ENCODE results near the gene ROR1.

ROR1 gene

DNA sequence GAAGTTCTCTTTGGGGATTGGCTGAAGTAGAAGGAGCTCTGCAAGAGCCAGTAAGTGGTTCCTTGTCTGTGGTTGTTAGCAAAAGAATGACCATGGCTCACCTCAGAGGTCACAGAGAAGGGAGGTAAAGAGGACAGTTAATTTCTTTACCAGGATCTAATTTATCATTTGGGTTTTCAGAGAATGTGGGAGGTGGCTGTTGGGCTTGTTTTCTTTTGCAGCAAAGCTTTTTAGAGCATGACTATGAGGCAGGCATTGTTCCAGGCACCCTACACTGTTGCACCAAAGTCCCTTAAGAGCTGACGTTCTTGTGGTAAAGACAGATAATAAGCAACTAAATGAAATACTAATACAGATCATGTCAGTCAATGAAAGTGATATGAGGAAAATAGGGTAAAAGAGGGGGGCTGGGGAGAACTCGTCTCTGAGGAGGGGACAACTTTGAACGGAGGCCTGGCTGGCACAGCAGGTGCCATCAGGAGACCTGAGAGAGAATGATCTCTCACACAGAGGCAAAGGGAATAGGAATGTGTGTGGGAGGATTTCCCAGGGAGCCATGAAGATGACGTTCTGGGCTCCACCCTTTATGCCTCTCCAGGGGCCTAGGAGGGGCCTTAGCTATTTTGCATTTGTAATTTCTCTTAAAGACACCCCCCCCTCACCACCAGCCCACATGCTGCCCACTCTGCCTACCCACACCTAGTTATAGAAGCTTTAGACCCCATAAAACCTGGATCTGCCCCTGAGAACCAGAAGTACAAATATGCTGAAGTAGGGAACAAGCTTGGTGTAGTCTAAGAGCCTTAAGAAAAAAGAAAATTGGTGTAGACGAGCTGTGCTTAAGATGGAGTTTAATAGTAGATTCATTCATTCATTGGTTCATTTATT lies 177.5 kb downstream of the ROR1 start:
- H3K4me3 ChIP-seq (ENCODE audit: low read length in 2 of 2): no peak overlapping the region
- no peak overlapping the region for H3K9ac ChIP-seq (ENCODE audit: low read length in 2 of 2)
- peaks cover 6% of the 10 kb centered on the region for H3K4me1 ChIP-seq (ENCODE audit: control insufficient read depth, insufficient read depth, low read length)
- no peaks in the 10 kb centered on the region for H3K27me3 ChIP-seq (ENCODE audit: control insufficient read depth in 1 of 2, insufficient read depth in 2 of 2, low read length in 2 of 2)
- H3K27ac ChIP-seq (ENCODE audit: low read length): no peak overlapping the region
- no peaks in the 10 kb centered on the region for H3K36me3 ChIP-seq (ENCODE audit: control insufficient read depth in 2 of 2, insufficient read depth in 2 of 2, low read length in 2 of 2)
- H3K9me3 ChIP-seq (ENCODE audit: control insufficient read depth in 2 of 2, low read length in 2 of 2): peaks cover 8 to 12% of the 10 kb centered on the region in 2 donors

DNA sequence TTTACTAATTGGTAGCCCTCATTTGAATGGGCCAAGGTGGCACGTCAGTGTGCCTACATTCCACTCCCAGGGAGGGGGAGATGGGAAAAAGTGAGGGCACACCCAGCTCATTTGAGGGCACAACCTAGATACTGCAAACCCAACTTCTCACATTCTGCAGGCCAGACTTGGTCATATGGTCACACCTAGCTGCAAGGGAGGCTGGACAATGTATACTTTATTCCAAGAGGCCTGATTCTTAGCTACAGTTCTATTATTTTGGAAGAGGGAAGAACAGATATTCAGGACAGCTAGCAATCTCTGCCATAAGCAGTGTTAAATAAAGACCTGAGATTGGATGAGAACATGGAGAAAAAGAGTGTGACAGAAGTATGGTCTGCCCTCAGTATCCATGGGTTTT lies 180.4 kb downstream of the ROR1 start:
- H3K36me3 ChIP-seq (ENCODE audit: control insufficient read depth in 2 of 2, insufficient read depth in 2 of 2, low read length in 2 of 2): no peaks in the 10 kb centered on the region
- no peaks in the 10 kb centered on the region for H3K27me3 ChIP-seq (ENCODE audit: control insufficient read depth in 1 of 2, insufficient read depth in 2 of 2, low read length in 2 of 2)
- H3K9ac ChIP-seq (ENCODE audit: low read length in 2 of 2): no peak overlapping the region
- H3K4me1 ChIP-seq (ENCODE audit: control insufficient read depth, insufficient read depth, low read length): peaks cover 3% of the 10 kb centered on the region
- no peak overlapping the region for H3K27ac ChIP-seq (ENCODE audit: low read length)
- H3K9me3 ChIP-seq (ENCODE audit: control insufficient read depth in 2 of 2, low read length in 2 of 2): peaks cover 8 to 15% of the 10 kb centered on the region in 2 donors
- no peak overlapping the region for H3K4me3 ChIP-seq (ENCODE audit: low read length in 2 of 2)

DNA sequence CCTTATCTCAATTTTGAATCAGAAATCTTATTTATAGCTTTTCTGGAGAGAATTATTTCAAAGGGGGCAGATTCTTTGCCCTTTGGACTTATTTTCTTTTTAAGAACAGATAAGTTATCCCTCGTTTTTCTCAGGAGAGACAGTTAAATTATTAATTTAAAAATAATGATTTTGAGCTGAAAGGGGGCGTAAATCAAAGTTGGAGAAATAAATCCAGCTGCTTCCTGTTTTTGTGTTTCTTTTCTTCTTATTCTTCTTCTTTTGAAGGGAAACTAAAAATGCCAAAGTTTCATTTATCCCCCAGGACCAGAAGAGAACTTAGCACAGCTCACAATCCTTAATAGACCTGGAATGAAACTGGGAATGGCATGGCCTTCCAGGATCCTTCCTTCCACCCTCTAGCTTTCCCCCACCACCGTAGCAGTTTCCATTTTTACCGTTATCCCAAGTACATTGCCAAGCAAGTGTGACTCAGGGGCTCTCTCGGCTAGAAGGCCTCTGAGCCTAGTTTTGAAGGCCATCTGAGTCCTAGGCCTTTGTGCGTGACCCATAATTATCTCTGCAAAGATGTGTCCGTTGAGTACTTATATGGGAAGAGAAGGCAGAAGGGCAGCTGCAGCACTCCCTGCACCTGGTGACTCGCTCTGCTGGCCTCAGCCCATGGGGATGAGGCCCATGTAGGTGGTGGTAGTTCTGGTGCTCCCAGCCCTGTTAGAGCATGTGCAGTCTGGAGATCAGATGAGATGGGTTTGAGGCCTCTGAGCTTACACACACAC lies 181.7 kb downstream of the ROR1 start:
- Histone ChIP-seq H3K36me3 (ENCODE audit: control insufficient read depth in 2 of 2, insufficient read depth in 2 of 2, low read length in 2 of 2) (no peaks in the 10 kb centered on the region), H3K4me3 (ENCODE audit: low read length in 2 of 2) (no peak overlapping the region), H3K27ac (ENCODE audit: low read length) (no peak overlapping the region)

DNA sequence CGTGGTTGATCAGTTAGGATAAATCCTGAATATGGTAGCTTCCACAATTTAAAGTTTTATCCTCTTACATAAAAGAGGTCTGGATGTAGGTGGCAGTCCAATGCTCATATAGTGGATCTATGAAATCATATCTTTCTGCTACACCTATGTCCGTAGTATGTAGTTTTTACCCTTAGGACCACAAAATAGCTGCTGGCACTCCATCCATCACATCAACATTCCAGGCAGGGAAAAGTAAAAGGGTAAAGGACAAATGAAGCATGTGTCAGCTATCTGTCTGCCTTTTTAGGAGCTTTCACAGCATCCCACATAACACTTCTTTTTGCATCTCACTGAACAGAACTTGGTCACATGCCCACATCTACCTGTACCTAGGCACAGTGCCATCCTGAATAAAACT lies 184.7 kb downstream of the ROR1 start:
- H3K4me3 ChIP-seq (ENCODE audit: low read length in 2 of 2): no peak overlapping the region
- no peaks in the 10 kb centered on the region for H3K27me3 ChIP-seq (ENCODE audit: control insufficient read depth in 1 of 2, insufficient read depth in 2 of 2, low read length in 2 of 2)
- H3K9ac ChIP-seq (ENCODE audit: low read length in 2 of 2): no peak overlapping the region
- no peak overlapping the region for H3K27ac ChIP-seq (ENCODE audit: low read length)
- H3K9me3 ChIP-seq (ENCODE audit: control insufficient read depth in 2 of 2, low read length in 2 of 2): peaks cover 8 to 15% of the 10 kb centered on the region in 2 donors
- no peaks in the 10 kb centered on the region for H3K36me3 ChIP-seq (ENCODE audit: control insufficient read depth in 2 of 2, insufficient read depth in 2 of 2, low read length in 2 of 2)
- H3K4me1 ChIP-seq (ENCODE audit: control insufficient read depth, insufficient read depth, low read length): peaks cover 3% of the 10 kb centered on the region

More for the DNA sequence above, 181.7 kb downstream of the ROR1 start:
- Histone ChIP-seq H3K9ac (ENCODE audit: low read length in 2 of 2) (no peak overlapping the region), H3K4me1 (ENCODE audit: control insufficient read depth, insufficient read depth, low read length) (peaks cover 3% of the 10 kb centered on the region), H3K27me3 (ENCODE audit: control insufficient read depth in 1 of 2, insufficient read depth in 2 of 2, low read length in 2 of 2) (no peaks in the 10 kb centered on the region), H3K9me3 (ENCODE audit: control insufficient read depth in 2 of 2, low read length in 2 of 2) (peaks cover 8 to 15% of the 10 kb centered on the region in 2 donors)

DNA sequence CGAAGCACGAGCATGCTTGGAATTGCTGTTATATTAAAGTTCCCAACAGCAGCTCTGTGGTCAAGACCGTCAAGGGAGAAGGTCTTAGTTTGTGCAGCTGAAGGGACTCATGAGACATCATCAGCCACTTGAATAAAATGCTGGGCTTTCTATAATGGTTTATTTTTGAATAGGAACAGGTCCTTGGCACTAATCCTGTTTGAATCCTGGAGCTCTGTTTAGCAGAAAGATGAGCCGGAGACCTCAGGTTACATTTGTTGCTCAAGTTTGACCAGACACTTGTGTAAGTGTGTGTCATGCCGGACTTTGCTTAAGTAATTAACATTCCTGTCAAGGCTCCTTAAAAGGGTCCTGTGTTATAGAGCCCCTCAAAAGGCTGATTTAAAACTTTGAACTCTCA lies 186.5 kb downstream of the ROR1 start:
- H3K36me3 ChIP-seq (ENCODE audit: control insufficient read depth in 2 of 2, insufficient read depth in 2 of 2, low read length in 2 of 2): no peaks in the 10 kb centered on the region
- H3K27me3 ChIP-seq (ENCODE audit: control insufficient read depth in 1 of 2, insufficient read depth in 2 of 2, low read length in 2 of 2): no peaks in the 10 kb centered on the region
- H3K9ac ChIP-seq (ENCODE audit: low read length in 2 of 2): no peak overlapping the region
- H3K27ac ChIP-seq (ENCODE audit: low read length): no peak overlapping the region
- no peak overlapping the region for H3K4me3 ChIP-seq (ENCODE audit: low read length in 2 of 2)
- H3K9me3 ChIP-seq (ENCODE audit: control insufficient read depth in 2 of 2, low read length in 2 of 2): peaks cover 0 to 3% of the 10 kb centered on the region in 2 donors
- peaks cover 3% of the 10 kb centered on the region for H3K4me1 ChIP-seq (ENCODE audit: control insufficient read depth, insufficient read depth, low read length)

DNA sequence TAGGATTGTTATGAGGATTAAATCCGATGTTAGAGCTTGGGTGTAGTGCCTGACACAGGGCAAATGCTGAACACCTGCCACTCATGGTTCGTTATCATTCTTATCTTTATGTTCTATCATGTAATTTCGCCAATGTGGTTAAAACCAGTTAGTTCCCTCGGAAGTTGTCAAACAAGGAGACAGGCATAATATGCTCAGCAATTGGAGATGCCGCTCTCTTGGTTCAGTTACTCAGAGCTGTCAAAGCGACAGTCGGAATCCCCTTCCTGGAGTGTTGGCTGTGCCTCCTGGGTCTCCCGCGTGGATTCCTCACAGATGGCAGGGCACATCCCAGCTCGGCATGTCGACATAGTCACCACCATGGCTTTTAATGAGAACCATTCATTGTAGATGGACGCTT lies 192.2 kb downstream of the ROR1 start:
- H3K27ac ChIP-seq (ENCODE audit: low read length): no peak overlapping the region
- H3K27me3 ChIP-seq (ENCODE audit: control insufficient read depth in 1 of 2, insufficient read depth in 2 of 2, low read length in 2 of 2): no peaks in the 10 kb centered on the region
- H3K36me3 ChIP-seq (ENCODE audit: control insufficient read depth in 2 of 2, insufficient read depth in 2 of 2, low read length in 2 of 2): no peaks in the 10 kb centered on the region
- H3K4me1 ChIP-seq (ENCODE audit: control insufficient read depth, insufficient read depth, low read length): peaks cover 9% of the 10 kb centered on the region
- no peak overlapping the region for H3K4me3 ChIP-seq (ENCODE audit: low read length in 2 of 2)
- no peaks in the 10 kb centered on the region for H3K9me3 ChIP-seq (ENCODE audit: control insufficient read depth in 2 of 2, low read length in 2 of 2)
- no peak overlapping the region for H3K9ac ChIP-seq (ENCODE audit: low read length in 2 of 2)

DNA sequence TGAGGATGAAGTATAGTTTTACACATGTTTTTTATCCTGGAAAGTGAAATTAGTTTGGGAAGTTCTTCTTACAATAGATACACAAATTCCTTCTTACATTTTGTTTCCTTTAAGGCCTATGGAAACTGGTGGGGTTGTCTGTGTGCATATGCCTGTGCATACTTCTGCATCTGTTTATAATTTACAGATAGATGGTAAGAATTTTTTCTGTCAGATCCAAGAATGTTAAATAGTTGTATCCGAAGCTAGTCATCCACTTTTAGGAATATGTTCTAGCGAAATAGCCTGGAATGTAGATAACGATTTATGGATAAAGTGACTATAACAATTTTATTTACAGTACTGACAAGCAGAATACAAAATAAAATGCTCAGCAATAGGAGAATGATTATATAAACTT lies 194.1 kb downstream of the ROR1 start:
- no peak overlapping the region for H3K27ac ChIP-seq (ENCODE audit: low read length)
- no peaks in the 10 kb centered on the region for H3K36me3 ChIP-seq (ENCODE audit: control insufficient read depth in 2 of 2, insufficient read depth in 2 of 2, low read length in 2 of 2)
- H3K27me3 ChIP-seq (ENCODE audit: control insufficient read depth in 1 of 2, insufficient read depth in 2 of 2, low read length in 2 of 2): no peaks in the 10 kb centered on the region
- H3K4me1 ChIP-seq (ENCODE audit: control insufficient read depth, insufficient read depth, low read length): peaks cover 9% of the 10 kb centered on the region
- H3K9me3 ChIP-seq (ENCODE audit: control insufficient read depth in 2 of 2, low read length in 2 of 2): no peaks in the 10 kb centered on the region
- no peak overlapping the region for H3K9ac ChIP-seq (ENCODE audit: low read length in 2 of 2)
- H3K4me3 ChIP-seq (ENCODE audit: low read length in 2 of 2): no peak overlapping the region

DNA sequence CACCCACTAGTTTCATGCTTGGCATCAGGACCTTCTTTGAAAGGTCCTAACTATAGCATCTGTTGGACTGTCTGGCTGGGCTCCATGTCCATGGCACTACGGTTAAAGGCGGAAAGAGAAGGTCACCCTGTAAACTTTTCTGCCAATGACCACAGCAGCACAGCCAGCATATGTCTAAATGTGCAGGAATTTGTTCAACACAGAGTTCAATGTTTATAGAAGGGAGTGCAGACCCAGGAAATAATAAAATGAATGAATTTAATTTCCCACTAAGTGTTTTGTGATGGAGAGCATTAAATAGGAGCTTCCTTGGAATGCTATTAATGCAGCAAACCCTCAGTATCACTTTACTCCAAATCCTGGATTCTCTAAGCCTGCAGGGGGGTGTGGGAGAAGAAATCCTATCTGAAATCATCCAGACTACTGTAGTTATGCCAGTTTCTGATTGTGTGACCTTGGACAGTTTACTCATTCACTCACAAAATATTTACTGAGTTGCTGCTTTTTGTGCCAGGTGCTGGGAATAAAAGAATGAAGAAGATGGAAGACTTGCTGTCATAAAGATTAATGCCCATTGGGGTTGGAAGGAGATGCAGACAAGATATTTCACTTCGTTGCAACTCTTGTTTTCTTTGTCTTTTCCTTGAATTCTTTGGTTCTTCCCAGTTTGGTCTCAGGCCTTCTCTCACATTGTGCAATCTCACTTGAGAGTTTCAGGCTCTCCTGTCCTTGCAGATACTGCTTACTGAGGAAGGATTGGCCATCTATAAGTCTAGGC lies 195.0 kb downstream of the ROR1 start:
- no peak overlapping the region for H3K27ac ChIP-seq (ENCODE audit: low read length)
- H3K9ac ChIP-seq (ENCODE audit: low read length in 2 of 2): no peak overlapping the region
- no peaks in the 10 kb centered on the region for H3K9me3 ChIP-seq (ENCODE audit: control insufficient read depth in 2 of 2, low read length in 2 of 2)
- H3K4me1 ChIP-seq (ENCODE audit: control insufficient read depth, insufficient read depth, low read length): peaks cover 9% of the 10 kb centered on the region
- no peaks in the 10 kb centered on the region for H3K27me3 ChIP-seq (ENCODE audit: control insufficient read depth in 1 of 2, insufficient read depth in 2 of 2, low read length in 2 of 2)
- no peaks in the 10 kb centered on the region for H3K36me3 ChIP-seq (ENCODE audit: control insufficient read depth in 2 of 2, insufficient read depth in 2 of 2, low read length in 2 of 2)
- H3K4me3 ChIP-seq (ENCODE audit: low read length in 2 of 2): no peak overlapping the region

DNA sequence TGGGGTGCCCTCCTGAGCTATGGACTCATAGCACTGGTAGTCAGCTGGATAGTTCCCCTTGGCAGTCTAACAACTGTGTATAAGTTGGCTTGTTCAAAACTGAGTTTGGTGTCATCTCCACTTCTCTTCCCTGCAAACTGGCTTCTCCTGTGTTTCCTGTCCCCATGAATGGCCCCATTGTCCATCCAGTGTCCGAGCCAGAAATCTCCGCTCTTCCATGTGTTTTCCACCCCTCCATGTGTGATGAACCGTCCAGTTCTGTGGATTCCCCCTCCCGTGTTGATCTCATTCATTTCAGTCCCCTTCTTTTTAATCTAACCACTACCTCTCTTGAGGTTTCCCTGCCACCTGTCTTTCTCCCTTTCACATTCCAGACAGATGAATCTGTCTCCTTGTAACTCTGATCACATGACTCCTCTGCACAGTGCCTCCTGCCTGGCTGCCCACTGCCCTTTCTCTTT lies 195.7 kb downstream of the ROR1 start:
- Histone ChIP-seq H3K27ac (ENCODE audit: low read length) (no peak overlapping the region), H3K36me3 (ENCODE audit: control insufficient read depth in 2 of 2, insufficient read depth in 2 of 2, low read length in 2 of 2) (no peaks in the 10 kb centered on the region), H3K27me3 (ENCODE audit: control insufficient read depth in 1 of 2, insufficient read depth in 2 of 2, low read length in 2 of 2) (no peaks in the 10 kb centered on the region), H3K9me3 (ENCODE audit: control insufficient read depth in 2 of 2, low read length in 2 of 2) (no peaks in the 10 kb centered on the region), H3K9ac (ENCODE audit: low read length in 2 of 2) (no peak overlapping the region), H3K4me3 (ENCODE audit: low read length in 2 of 2) (no peak overlapping the region), H3K4me1 (ENCODE audit: control insufficient read depth, insufficient read depth, low read length) (peaks cover 9% of the 10 kb centered on the region)

DNA sequence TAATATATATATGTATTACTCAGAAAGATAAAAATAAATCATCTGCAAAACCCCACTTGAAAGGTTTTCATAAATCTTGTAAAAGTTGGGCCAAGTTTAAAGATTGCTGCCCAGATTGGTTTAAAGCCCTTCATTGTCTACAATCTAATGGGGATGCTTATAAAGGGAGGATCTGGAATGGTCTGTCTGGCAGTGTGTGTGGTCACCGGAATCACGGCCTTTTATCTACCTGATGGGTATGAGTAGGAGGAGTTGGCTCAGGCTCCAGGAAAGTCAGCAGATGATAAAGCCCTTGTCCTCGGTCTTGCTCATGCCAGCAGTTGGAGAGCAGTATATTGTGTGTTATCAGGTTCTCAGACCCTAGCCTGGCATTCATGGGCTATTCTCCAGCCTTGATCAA lies 197.7 kb downstream of the ROR1 start:
- no peak overlapping the region for H3K4me3 ChIP-seq (ENCODE audit: low read length in 2 of 2)
- H3K27me3 ChIP-seq (ENCODE audit: control insufficient read depth in 1 of 2, insufficient read depth in 2 of 2, low read length in 2 of 2): no peaks in the 10 kb centered on the region
- H3K36me3 ChIP-seq (ENCODE audit: control insufficient read depth in 2 of 2, insufficient read depth in 2 of 2, low read length in 2 of 2): no peaks in the 10 kb centered on the region
- no peaks in the 10 kb centered on the region for H3K9me3 ChIP-seq (ENCODE audit: control insufficient read depth in 2 of 2, low read length in 2 of 2)
- no peak overlapping the region for H3K27ac ChIP-seq (ENCODE audit: low read length)
- no peak overlapping the region for H3K9ac ChIP-seq (ENCODE audit: low read length in 2 of 2)
- H3K4me1 ChIP-seq (ENCODE audit: control insufficient read depth, insufficient read depth, low read length): peaks cover 9% of the 10 kb centered on the region

All from stomach smooth muscle (tissue), 2 donors.